HPDE6-E6E7 (cell line): Measurements from ENCODE around the gene LCE6A.

ENCODE experiments used
- DNase-seq: peaks from one replicate; pipeline ENCODE4 v3.0.0; 2011; ENCODE audit warnings: missing footprints; ENCODE audit errors: extremely low spot score

LCE6A gene

DNA sequence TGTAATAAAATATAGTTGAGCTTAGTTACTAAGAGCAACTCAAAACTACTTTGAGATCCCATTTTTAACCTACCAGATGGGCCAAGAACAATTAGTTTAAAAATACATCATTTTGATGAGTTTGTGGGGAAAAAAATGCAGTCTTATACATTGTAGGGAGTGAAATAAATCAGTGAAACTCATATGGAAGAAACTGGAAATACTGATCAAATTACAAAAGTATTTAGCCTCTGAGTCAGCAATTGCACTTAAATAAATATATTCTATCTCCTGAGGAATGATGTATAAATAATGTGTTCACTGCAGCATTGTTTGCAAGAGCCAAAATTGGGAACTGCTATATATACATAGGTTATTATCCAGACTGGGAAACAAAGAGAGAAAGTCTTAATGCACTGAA is 30.8 kb downstream of the LCE6A start:
- DNase-seq = no peak

DNA sequence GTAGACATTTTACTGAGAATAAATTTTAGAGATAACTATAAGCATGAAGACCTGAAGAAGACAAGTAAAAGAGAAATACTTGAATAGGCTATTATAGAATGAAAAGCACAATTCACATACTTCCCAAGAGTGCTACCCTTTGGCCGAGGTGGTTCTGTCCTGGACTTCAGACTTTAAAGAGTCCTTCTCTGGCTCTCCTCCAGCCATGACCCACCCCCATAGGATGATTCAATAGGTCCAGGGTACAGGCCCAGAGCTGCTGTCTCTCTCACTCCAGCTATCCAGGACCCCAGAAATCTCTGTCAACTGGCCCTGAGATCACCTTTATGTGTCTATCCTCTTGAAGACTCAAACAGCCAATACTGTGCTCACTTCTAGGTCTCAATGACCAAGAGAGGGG is 34.2 kb downstream of the LCE6A start:
- no peak for DNase-seq

DNA sequence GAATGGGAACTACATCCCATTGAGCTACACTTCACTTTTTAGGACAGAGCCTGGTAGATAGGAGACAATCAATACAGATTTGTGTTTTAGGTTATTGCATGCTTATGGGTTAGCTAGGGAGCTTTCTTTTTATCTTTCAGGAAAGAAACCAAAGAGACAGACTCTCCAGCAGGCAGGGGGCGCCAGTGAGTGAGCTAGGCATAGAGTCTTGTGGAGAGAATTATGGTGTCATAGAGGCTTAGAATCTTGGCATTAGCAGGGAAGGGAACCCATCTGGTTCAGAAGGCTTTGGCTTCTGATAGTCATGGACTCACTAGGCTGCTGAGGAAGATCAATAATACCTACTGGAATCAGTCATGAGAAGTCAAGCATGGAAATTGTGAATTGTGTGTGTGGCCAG is 35.4 kb downstream of the LCE6A start, which contains the start of gene SMCP:
Gene SMCP, plus strand, starts transcription at position 281 of the 400 bp plus-strand sequence. CDS start 6,101 bp downstream, outside the sequence.
- no peak for DNase-seq

DNA sequence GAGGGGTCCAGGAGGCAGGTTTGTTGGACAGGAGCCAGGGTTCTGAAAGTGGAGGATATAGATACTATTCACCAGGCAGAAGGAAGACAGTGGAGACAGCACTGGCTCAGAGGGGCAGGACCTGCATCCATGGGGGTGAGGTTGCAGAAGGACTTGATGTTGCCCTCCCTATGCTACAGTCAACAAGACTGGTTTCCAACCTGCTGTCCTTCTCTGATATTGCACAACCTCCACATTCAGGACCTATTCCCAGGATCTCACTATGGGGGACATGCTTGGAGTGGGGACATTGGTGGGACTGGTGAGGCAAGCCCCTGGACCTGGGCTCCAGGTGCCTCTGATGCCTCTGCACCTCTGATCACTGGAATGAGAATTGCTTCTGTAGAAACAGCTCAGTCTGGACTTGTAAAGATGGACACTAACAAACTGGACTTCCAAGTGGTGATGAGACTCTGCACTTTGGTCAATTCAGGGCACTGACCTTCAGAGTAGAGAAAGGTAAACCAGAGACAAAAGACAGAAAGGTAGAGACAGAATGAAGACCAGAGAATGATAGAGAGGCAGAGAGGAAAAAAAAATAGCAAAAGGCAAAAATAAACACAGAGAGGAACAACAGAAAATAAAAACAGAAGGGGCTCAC is 37.0 kb downstream of the LCE6A start:
- no peak for DNase-seq

DNA sequence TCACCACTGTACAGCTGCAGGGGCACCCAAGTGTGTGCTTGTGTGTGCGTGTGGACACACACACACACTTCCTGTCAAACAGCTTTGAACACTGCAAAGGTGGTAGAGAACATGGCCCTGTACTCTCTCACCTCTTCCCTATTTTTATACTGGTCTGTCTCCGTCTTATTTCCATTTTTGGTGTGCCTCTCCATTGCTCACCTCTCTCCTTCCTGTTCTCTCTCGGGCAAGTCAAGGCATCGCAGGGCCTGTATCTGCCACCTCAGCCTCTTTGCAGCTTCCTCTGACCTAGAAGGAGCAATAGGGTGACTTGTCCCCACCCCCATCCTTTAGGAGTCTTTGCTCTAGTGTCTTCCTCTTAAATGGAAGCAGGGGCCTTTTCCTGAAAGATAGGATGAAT is 37.7 kb downstream of the LCE6A start:
- peak; percentile 38 for DNase-seq

DNA sequence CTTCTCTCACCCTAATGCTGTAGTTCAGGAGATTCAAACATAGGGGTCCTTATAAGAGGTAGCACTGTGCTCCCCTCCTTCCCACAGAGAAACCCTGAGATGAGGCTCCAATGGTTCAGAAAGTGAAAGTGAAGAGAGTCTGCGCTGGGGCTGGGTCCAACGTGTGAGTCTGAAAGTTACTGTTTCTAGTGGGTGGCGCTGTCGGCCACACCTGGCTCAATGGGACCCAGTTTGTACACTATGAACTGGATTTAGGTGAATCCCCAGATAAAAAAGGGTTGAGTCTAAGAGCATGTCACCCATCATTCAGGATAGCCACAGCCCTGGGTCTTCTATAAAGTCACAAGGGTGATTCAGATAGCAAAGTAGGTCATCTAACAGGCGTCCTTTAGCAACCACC is 38.3 kb downstream of the LCE6A start:
- no peak for DNase-seq

DNA sequence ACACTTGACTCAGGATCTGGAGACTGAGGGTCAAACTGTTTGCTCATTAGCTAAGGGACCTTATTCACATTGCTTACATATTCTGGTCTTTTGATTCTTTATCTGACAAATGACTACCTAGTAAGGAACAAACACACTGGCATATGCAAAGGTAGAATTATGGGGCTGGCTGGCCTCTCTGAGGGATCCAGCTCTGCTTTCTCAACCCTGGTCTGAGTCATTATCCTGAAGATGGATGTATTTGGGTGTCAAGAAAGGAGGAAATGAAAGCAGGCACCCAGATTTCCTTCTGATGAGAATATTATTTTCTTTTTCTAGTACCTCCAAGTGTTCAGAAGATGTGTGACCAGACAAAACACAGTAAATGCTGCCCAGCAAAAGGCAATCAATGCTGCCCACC is 41.4 kb downstream of the LCE6A start:
- DNase-seq = no peak

DNA sequence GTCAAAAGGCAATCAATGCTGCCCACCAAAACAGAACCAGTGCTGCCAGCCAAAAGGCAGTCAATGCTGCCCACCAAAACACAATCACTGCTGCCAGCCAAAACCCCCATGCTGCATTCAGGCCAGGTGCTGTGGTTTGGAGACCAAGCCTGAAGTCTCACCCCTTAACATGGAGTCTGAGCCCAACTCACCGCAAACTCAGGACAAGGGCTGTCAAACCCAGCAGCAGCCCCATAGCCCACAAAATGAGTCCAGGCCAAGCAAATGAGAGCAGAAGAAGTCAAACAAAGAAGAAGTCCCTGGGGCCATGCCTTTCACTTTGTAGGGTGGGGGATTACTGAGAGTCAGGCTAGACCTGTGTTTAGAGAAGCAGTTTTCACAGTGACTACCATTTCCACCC is 41.9 kb downstream of the LCE6A start:
- DNase-seq = no peak

DNA sequence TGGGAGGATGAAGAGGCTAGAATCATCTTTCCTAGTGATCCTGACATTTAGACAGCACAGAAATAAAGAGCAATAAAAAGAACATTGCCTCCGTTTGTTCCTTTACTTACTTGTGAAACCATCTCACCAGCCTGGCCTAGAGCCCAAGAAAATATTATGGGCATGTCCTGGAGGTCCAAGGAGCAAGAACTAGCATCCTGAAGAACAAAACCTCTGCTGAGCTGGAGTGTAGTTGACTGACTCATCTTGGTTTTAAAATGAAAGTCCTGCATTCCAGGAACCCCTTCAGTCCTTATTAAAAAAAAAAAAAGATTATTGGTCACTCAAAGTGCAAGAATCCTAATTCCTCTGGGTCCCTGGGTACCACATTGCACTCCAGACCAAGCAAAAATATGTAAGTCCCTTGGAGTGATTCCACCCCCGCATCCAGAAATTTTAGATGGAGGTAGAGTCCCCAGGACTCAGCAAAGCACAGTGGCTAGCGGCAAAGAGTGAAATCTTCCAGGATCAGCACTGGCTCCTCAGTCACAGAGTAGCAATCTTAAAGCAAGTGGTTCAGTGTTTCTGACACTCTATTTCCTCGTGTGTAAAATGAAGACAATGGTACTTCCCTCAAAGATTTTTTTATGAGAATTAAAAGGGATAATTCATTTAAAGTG is 42.4 kb downstream of the LCE6A start:
- no peak for DNase-seq

DNA sequence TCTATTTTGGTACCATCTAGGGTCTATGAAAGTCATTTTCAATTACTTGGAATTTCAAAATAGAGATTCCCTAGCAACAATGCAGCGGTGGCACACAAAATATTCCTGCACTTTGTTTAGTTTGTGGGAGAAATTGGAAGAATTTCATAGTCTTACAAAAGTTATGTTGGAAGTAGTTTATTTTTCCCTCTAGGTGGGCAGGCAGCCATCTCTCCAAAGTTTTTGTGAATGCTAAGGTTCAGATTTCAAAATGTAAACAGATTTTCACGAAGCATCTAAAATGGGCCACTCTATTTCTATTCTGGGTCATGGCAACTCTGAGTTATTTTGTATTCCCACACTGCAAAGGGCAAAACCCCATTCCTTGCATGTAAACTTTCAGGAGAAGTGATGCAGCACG is 43.4 kb downstream of the LCE6A start:
- DNase-seq = no peak

DNA sequence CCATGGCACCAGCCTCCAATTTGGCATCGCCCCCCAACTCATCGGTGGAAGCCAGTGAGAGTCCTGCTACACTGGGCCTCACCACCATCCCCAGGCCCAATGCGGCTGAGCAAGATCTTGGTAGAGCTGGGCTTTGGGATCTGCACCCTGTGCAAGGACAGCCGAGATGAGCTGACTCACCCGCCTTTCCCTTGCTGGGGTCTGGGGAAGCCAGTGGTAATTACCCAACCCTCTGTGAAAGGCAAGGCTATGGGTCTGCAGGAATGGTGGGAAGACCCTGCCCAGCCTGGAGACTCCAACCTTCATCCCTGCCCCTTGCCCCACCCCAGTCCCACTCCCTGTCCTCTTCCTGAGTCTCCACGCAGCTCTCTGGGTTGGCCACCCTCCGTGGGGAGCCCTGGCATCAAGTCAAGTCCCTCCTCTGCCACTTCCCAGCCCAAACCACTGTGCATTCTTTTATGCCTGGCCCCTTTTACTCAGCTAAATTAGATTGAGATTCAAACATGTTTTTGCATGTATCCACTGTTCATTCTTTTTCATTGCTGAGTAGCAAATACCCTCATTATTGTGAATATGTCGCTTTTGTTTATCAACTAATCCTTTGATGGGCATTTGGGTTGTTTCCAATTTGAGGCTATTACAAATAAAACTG is 44.2 kb downstream of the LCE6A start:
- DNase-seq = no peak

DNA sequence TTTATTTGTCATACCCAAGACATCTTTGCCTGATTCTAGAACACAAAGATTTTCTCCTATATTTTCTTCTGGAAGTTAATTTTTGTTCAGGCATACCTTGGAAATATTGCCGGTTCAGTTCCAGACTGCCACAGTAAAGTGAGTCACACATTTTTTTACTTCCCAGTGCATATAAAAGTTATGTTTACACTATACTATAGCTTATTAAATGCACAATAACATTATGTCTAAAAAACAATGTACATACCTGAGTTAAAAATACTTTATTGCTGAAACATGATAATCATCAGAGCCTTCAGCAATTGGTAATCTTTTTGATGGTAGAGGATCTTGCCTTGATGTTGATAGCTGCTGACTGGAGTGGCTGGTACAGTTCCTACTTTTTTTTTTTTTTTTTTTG is 45.5 kb downstream of the LCE6A start:
- no peak for DNase-seq
